Choroid plexus epithelial cell (primary cell): ENCODE data around the gene CEP170.

ENCODE experiments used
- DNase-seq: peaks from one replicate; pipeline ENCODE4 v3.0.0-alpha.2; 2010; ENCODE audit warnings: low read depth
- H3K4me3 ChIP-seq: 2 replicates; pipeline ENCODE4 v1.5.1; 2011; ENCODE audit warnings: low read depth, mild to moderate bottlenecking, control low read depth, low read length, moderate library complexity
- TF ChIP-seq, protein P1 (sequence below): conservative IDR thresholded peaks from 2 replicates; pipeline ENCODE4 v1.5.1; 2011; ENCODE audit warnings: low read depth, mild to moderate bottlenecking, control low read depth, inconsistent platforms, low read length, moderate library complexity

Gene CEP170

DNA sequence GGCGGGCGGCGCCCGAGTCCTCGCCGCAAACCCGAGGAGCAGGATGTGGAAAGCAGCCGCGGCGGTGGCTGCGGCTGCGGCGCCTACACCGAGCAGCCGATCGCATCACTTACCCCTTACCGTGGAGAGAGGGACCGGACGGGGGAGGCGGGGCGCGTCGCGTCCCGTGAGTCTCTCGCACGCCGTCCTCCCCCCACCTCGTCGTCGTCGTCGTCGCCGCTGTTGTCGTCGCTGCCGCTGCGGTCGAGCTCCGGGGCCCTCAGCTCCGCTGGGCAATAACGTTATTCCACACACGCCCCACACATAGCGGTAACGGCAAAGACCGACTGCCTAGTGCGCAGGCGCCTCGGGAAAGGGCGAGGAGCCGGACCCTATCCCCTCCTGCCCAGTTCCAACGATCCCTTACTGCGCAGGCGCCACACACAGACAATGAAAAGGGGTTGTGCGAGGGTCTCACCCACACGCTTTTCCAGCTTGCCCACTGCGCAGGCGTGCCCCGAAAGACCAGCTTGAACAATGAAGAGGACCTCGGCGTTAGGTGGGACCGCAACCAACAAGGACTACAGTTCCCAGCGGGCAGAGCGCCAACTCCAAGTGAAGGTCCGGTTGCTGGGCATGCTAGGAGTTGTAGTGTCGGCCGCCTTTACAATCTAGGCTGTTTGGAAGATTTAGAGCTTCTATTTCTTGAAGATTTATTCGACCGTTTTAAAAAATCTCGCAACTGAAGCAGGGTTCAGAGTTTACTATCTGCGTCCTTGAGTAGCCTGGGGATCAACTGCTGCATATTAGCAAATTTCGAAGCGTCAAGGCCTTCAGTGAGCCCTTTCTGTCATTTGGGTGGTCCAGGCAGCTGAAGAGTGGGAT lies at the start of gene CEP170:
Gene CEP170 (minus strand): TSS at position 355 of the 864 bp plus-strand sequence. CDS start 30,001 bp downstream, outside the sequence.
- DNase-seq = peak; percentile 97
- TF ChIP-seq, protein P1, sequence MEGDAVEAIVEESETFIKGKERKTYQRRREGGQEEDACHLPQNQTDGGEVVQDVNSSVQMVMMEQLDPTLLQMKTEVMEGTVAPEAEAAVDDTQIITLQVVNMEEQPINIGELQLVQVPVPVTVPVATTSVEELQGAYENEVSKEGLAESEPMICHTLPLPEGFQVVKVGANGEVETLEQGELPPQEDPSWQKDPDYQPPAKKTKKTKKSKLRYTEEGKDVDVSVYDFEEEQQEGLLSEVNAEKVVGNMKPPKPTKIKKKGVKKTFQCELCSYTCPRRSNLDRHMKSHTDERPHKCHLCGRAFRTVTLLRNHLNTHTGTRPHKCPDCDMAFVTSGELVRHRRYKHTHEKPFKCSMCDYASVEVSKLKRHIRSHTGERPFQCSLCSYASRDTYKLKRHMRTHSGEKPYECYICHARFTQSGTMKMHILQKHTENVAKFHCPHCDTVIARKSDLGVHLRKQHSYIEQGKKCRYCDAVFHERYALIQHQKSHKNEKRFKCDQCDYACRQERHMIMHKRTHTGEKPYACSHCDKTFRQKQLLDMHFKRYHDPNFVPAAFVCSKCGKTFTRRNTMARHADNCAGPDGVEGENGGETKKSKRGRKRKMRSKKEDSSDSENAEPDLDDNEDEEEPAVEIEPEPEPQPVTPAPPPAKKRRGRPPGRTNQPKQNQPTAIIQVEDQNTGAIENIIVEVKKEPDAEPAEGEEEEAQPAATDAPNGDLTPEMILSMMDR = no peak
- peak within 1 kb of the TSS; percentile 89 for H3K4me3 ChIP-seq

DNA sequence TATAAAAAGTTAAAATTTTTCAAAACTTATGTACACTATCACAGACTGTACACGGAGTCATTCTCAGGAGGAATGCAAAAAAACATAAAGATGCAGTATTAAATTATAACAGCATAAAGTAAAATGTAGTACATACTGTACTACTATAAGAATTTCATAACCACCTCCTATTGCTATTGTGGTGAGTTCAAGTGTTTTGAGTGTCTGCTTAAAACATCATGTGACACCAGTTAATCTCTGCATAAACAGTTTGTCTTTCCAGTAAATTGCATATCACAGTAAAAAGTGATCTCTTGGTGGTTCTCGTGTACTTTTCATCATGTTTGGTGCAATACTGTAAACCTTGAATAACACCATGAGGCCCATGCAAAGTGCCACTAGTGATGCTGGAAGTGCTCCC lies 46.0 kb upstream of the CEP170 start:
- no peak overlapping the region for H3K4me3 ChIP-seq
- DNase-seq = peak; percentile 87
- TF ChIP-seq, protein P1 = no peak

DNA sequence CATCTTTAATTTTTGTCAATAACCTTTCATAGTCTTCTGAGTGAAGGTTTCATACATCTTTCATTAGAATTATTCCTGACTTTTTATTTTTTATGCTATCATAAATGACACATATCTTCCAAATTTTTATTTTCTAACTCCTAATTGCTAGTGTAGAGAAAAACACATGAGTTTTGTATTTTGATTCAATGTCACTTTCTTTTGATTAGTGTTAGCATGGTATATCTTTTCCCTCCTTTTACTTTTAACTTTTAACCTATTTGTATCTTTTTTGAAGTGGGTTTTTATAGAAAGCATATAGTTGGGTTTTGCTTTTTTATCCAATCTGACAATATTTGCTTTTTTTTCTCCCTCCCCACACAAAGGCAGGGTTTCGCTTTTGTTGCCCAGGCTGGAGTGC lies 44.0 kb upstream of the CEP170 start:
- H3K4me3 ChIP-seq = no peak overlapping the region
- no peak for DNase-seq
- TF ChIP-seq, protein P1 = no peak

DNA sequence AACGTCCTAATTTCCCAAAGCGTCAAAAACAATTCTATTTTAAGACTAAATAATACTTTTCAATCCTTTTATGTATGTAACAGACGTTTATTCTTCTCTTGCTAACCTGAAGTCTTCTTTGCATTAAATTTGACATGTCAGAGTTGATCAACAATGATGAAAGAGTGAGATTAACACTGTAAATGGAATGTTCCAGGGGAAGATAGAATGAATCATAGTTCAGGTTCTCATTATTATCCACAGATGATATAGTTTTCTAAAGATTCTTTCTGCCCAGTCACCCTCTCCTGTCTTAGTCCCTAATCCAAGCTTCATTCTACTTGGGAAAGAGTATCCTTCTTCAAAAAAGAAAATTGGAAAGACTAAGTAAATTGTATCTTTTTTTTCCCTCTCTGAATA lies 39.6 kb upstream of the CEP170 start:
- no peak overlapping the region for H3K4me3 ChIP-seq
- peak; percentile 89 for DNase-seq
- TF ChIP-seq, protein P1 = no peak

DNA sequence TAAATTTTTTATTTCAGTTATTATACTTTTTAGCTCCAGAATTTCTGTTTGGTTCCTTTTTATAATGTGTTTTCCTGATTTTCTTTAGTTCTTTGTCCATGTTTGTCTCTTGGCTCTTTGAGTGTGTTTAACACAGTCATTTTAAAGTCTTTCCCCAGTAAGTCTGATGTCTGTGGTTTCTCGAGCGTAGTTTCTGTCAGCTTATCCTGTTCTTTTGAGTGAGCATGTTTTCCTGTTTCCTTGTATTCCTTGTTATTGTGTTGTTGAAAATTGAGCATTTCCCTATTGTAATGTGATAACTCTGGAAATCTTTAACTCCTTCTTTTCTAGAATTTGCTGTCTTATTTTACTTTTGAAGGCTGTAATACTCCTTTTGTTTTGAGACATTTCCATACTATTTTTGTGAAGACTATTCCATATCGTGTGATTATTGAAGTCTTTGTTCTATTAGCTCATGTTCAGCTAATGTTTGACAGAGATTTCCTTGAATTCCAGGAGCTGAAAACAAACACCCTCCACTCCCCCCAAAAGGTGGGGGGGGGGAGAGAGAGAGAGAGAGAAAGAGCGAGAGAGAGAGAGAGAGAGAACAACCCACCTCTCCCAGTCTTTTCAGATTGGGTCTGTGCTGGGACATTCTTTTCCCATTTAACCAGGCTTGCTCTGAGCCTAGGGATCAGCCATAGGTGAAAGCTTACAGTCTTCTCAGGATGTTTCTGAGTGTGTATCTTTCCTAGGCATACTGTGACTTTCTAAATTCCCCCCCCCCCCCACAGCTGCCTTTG lies 39.1 kb upstream of the CEP170 start:
- H3K4me3 ChIP-seq = no peak overlapping the region
- TF ChIP-seq, protein P1 = no peak
- no peak for DNase-seq

DNA sequence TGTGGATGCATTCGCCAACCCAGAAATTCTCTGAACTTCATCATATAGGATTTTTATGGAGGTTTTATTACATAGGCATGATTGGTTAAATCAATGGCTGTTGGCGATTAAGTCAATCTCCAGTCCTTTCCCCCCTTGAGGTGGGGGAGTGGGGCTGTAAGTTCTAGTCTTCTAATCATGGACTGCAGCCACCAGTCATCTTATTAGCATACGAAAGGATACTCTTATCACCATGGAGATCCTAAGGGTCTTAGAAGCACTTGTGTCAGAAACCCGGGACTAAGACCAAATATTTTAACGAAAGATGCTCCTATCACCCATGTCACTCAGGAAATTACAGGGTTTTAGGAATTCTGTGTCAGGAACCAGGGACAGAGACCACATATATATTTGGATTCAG lies 37.0 kb upstream of the CEP170 start:
- no peak for DNase-seq
- TF ChIP-seq, protein P1 = no peak
- no peak overlapping the region for H3K4me3 ChIP-seq
